ENCODE results near the gene YIPF6. TPM values are rescaled to one million over a fixed set of nuclear protein-coding genes. Genes with fewer than 3 reads are reported as not detected.
"Not testable (repeated sequence)": the region's sequence is repeated elsewhere in the genome, so short reads cannot be mapped to it uniquely, and the experiment has no call there.

YIPF6 gene
- total RNA-seq, 2 donors from 2014 or later: 20.1 to 23.4 TPM

DNA sequence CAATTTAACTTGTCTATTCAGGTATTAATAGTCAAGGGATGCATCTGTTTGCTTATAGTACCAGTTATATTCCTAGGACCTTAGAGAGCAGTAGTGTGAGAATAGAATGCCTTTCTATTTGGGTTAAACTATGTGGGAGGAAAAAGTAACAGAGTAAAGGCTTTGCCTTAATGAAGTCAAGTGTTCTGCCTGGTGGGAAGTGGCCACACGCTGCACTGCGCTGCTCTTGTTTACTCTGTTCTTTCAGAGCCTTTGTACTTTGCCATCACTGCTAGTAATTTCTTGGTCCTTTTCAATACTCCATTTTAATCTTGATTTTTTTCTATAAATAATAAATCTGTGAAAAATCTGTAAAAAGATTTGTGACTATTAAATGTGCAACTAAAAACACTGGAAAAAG lies 38.0 kb downstream of the YIPF6 start:
- no peak overlapping the region for H3K4me3 ChIP-seq
- H3K9me3 ChIP-seq: peaks cover 0 to 3% of the 10 kb centered on the region in 2 donors
- no peak for DNase-seq (ENCODE audit: low spot score)
- no peaks in the 10 kb centered on the region for H3K4me1 ChIP-seq
- H3K27me3 ChIP-seq: no peaks in the 10 kb centered on the region
- TF ChIP-seq, protein P1, sequence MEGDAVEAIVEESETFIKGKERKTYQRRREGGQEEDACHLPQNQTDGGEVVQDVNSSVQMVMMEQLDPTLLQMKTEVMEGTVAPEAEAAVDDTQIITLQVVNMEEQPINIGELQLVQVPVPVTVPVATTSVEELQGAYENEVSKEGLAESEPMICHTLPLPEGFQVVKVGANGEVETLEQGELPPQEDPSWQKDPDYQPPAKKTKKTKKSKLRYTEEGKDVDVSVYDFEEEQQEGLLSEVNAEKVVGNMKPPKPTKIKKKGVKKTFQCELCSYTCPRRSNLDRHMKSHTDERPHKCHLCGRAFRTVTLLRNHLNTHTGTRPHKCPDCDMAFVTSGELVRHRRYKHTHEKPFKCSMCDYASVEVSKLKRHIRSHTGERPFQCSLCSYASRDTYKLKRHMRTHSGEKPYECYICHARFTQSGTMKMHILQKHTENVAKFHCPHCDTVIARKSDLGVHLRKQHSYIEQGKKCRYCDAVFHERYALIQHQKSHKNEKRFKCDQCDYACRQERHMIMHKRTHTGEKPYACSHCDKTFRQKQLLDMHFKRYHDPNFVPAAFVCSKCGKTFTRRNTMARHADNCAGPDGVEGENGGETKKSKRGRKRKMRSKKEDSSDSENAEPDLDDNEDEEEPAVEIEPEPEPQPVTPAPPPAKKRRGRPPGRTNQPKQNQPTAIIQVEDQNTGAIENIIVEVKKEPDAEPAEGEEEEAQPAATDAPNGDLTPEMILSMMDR (IDR thresholded peaks at IDR 0.05): no peak
- no peak overlapping the region for H3K27ac ChIP-seq
- H3K36me3 ChIP-seq: peaks cover under 1% of the 10 kb centered on the region

DNA sequence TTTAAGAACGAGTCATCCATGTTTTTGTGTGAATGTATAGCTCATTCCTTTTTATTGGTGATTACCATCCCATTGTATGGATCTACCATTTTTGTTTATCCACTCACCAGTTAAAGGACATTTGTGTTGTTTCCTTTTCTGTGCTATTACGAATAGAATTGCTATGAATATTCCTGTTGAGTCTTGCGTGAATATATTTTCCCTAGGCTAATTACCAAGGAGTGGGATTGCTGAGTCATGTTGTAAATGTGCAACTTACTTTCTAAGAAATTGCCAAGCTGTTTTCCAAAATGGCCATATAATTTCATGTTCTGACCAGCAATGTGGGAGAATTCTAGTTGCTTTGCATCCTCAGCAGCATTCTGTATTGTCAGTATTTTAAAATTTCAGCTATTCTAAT lies 51.3 kb downstream of the YIPF6 start:
- H3K27me3 ChIP-seq: no peaks in the 10 kb centered on the region
- H3K9me3 ChIP-seq: no peaks in the 10 kb centered on the region
- no peaks in the 10 kb centered on the region for H3K36me3 ChIP-seq
- no peaks in the 10 kb centered on the region for H3K4me1 ChIP-seq
- TF ChIP-seq, protein P1 (IDR thresholded peaks at IDR 0.05): no peak
- no peak for DNase-seq (ENCODE audit: low spot score)
- H3K4me3 ChIP-seq: no peak overlapping the region
- no peak overlapping the region for H3K27ac ChIP-seq

DNA sequence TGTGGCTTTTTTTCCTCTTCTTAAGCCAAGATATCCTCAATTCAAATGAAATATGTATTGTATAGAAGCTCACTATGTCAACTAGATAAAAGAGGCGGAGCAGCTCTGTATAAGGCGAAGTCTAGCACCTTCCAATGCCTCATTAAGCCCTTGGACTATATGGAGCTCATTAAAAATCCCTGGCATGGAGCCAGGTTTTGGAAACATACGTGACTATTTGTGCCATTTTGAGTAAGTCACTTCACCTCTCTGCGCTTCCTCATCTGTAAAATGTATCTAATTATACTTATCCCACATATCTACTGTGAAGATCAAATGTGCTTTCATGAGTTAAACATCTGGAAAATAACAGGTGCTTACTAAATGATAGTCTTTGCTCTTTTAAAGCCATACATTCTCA lies 57.2 kb downstream of the YIPF6 start:
- no peaks in the 10 kb centered on the region for H3K27me3 ChIP-seq
- no peak overlapping the region for H3K27ac ChIP-seq
- no peaks in the 10 kb centered on the region for H3K36me3 ChIP-seq
- TF ChIP-seq, protein P1 (IDR thresholded peaks at IDR 0.05): no peak
- H3K4me3 ChIP-seq: no peak overlapping the region
- H3K4me1 ChIP-seq: no peaks in the 10 kb centered on the region
- H3K9me3 ChIP-seq: no peaks in the 10 kb centered on the region
- no peak for DNase-seq (ENCODE audit: low spot score)

DNA sequence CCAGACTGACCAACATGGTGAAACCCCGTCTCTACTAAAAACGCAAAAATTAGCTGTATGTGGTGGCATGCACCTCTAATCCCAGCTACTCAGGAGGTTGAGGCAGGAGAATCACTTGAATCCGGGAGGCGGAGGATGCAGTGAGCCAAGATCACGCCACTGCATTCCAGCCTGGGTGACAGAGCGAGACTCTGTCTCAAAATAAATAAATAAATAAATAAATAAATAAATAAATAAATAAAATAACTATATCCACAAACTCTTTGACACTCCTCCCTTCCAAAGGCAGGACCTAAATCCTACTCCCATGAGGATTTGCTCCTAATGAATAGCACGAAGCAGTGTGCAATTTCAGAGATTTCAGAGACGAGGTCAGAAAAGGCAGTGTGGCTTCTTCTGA lies 58.3 kb downstream of the YIPF6 start:
- H3K4me3 ChIP-seq; H3K36me3 ChIP-seq; H3K27ac ChIP-seq; DNase-seq (ENCODE audit: low spot score); H3K27me3 ChIP-seq; H3K9me3 ChIP-seq; H3K4me1 ChIP-seq: not testable (repeated sequence)

DNA sequence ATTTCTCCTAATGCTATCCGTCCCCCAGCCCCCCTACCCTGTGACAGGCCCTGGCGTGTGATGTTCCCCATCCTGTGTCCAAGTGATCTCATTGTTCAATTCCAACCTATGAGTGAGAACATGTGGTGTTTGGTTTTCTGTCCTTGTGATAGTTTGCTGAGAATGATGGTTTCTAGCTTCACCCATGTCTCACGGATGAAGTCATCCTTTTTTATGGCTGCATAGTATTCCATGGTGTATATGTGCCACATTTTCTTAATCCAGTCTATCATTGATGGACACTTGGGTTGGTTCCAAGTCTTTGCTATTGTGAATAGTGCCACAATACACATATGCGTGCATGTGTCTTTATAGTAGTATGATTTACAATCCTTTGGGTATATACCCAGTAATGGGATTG lies 61.1 kb downstream of the YIPF6 start:
- not testable (repeated sequence) for H3K27me3 ChIP-seq; H3K27ac ChIP-seq; H3K9me3 ChIP-seq; H3K36me3 ChIP-seq; H3K4me1 ChIP-seq; H3K4me3 ChIP-seq; DNase-seq (ENCODE audit: low spot score)

DNA sequence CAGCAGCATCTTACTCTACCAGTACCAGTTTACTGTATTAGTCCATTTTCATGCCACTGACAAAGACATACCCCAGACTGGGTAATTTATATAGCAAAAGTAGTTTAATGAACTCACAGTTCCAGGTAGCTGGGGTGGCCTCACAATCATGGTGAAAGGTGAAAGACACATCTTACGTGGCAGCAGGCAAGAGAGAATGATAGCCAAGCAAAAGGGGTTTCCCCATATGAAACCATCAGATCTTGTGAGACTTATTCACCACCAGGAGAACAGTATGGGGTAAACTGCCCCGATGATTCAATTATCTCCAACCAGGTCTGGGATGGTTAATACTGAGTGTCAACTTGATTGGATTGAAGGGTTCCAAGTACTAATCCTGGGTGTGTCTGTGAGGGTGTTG lies 69.3 kb downstream of the YIPF6 start:
- Histone ChIP-seq H3K27me3 (no peaks in the 10 kb centered on the region), H3K9me3 (no peaks in the 10 kb centered on the region), H3K4me1 (no peaks in the 10 kb centered on the region), H3K4me3 (no peak overlapping the region), H3K27ac (no peak overlapping the region), H3K36me3 (no peaks in the 10 kb centered on the region)
- DNase-seq (ENCODE audit: low spot score): no peak
- TF ChIP-seq, protein P1 (IDR thresholded peaks at IDR 0.05): no peak

DNA sequence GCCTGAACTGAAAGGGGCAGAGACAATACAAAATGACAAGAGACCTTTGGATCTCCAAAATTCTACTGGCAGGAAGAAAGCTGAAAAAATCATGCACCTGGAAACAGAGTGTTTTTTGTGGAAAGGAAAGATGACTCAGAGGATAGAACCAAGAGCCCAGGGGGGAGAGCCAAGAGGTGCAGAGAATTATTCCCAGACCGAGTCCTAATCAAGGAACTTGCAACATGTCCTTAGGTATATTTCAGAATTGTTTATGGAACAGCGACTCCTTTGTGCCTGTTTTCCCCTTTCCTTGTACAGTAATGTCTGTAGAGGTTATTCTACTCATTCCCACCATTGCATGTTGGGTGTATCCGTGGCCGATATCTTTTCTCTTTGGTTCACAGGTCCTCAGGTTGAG lies 71.7 kb downstream of the YIPF6 start:
- TF ChIP-seq, protein P1 (IDR thresholded peaks at IDR 0.05): no peak
- no peaks in the 10 kb centered on the region for H3K36me3 ChIP-seq
- no peaks in the 10 kb centered on the region for H3K9me3 ChIP-seq
- DNase-seq (ENCODE audit: low spot score): no peak
- H3K27me3 ChIP-seq: no peaks in the 10 kb centered on the region
- H3K4me3 ChIP-seq: no peak overlapping the region
- H3K4me1 ChIP-seq: no peaks in the 10 kb centered on the region
- H3K27ac ChIP-seq: no peak overlapping the region
